GM12801 (cell line): Measurements from ENCODE around the gene EPHA4.

Experiments
- CTCF ChIP-seq: IDR thresholded peaks from one replicate; pipeline ENCODE4 v1.5.1; 2011; ENCODE audit warnings: control low read depth; ENCODE audit not compliant: insufficient read length; ENCODE audit errors: extremely low read depth

The EPHA4 gene

DNA sequence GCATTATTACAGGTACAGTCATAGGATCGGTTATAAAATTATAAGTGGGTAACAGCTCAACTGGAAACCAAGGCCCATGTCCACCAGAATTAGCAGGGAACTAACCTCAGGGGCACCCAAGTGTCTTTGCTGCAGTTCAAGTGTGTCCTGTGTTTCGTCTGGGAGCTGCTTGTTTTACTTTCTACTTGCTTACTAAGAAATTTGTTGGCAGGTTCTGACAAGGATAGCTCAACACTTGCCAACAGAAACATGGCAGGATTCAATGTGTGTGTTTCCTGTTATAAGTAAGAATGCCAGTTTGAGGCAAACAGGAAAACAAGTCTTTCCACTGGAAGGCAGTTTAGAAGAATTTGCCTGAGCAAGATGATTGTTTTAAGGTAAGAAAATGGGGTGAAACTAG lies 104.5 kb downstream of the EPHA4 start:
- no peak for TF ChIP-seq CTCF

GRCh38 chr2:221466744-221467143 lies 105.4 kb downstream of the EPHA4 start:
- TF ChIP-seq CTCF, result no peak

GRCh38 chr2:221465776-221466175 lies 106.3 kb downstream of the EPHA4 start:
- no peak for TF ChIP-seq CTCF

GRCh38 chr2:221464971-221465370 lies 107.1 kb downstream of the EPHA4 start:
- no peak for TF ChIP-seq CTCF

DNA sequence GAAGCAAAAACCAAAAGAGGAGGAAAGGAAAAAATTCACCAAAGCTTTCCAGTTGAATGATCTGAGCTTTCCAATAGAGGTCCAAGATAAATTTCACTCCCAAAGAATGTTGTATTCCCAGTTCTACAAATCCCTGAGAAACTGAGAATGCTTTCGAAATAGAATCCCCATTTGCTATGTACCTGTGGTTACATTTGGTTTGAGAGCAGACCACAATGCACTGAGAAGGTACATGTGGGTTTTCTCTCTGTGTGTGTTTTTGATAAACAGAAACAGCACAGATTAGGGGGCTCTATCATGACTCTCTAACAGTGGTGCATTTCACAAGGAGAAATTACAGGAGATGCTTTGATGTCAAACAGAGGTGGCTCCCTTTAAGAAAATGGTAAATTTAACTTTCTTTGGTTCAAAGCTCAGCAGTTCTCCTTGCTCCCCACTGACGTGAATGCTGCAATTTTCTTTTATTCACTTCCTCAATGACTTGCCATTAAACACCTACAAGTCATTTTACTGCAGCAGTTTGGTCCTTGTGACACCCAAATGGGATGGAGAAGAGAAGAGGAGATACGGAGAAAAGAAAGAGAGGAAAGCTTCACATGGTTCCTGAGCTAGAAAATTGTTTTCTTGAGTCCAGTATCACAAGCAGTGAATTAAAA lies 108.7 kb downstream of the EPHA4 start:
- no peak for TF ChIP-seq CTCF

- TF ChIP-seq CTCF, result no peak
Measured at GRCh38 chr2:221461901-221462300, 110.2 kb downstream of the EPHA4 start.

DNA sequence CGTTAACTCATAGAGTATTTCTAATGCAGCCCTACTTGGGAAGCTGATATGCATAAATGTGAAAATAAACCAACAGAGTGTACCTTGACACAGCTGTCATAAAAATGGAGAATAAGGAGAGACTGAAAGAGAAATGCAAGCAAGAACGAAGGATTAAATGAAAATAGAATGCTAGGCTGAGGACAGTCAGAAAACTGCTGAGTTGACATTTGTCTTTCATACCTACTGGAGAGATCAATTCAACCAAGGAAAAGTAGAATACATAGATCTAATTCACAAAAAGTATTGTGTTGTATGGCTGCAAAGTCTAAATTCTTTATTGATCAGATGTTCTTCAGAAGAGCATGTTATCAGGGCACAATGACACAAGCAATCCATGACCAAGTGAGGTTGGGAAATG lies 112.0 kb downstream of the EPHA4 start:
- no peak for TF ChIP-seq CTCF

GRCh38 chr2:221458578-221458977 lies 113.5 kb downstream of the EPHA4 start:
- no peak for TF ChIP-seq CTCF
